ENCODE data around the gene NAGLU. TPM values are rescaled to one million over a fixed set of nuclear protein-coding genes. Genes with fewer than 3 reads are reported as not detected.

Gene NAGLU
- total and polyA plus RNA-seq, 2 of the 13 experiments (the other 11 are each of a cell fraction or from before 2014, with no cell fraction given), result 28.2 to 40.1 TPM

GRCh38 chr17:42554250-42555121, 18.4 kb downstream of the NAGLU start (continued):
- TF ChIP-seq, protein P1, sequence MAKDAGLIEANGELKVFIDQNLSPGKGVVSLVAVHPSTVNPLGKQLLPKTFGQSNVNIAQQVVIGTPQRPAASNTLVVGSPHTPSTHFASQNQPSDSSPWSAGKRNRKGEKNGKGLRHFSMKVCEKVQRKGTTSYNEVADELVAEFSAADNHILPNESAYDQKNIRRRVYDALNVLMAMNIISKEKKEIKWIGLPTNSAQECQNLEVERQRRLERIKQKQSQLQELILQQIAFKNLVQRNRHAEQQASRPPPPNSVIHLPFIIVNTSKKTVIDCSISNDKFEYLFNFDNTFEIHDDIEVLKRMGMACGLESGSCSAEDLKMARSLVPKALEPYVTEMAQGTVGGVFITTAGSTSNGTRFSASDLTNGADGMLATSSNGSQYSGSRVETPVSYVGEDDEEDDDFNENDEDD (CRISPR knock-in tag; IDR thresholded peaks at IDR 0.05; ENCODE audit: borderline replicate concordance), result peak; percentile 88; the same call in 1 of the 2 replicates
- TF ChIP-seq SYNCRIP (IDR thresholded peaks at IDR 0.05; ENCODE audit: insufficient read depth, low read depth, low read length) (no peak), DR1 (CRISPR knock-in tag; IDR thresholded peaks at IDR 0.05) (peak; percentile 91), ATF1 (CRISPR knock-in tag; IDR thresholded peaks at IDR 0.05) (peak; percentile 89), ZNF430 (CRISPR knock-in tag; IDR thresholded peaks at IDR 0.05) (peak; percentile 92), CEBPG (CRISPR knock-in tag; IDR thresholded peaks at IDR 0.05) (peak; percentile 46), ZNF761 (CRISPR knock-in tag; conservative IDR thresholded peaks at IDR 0.05) (peak; percentile 77; the same call in 1 of the 2 replicates), TFDP2 (CRISPR knock-in tag; IDR thresholded peaks at IDR 0.05) (peak; percentile 87), ZNF766 (CRISPR knock-in tag; IDR thresholded peaks at IDR 0.05; ENCODE audit: borderline replicate concordance) (peak; percentile 85), NKX3-1 (CRISPR knock-in tag; IDR thresholded peaks at IDR 0.05) (peak; percentile 71), SCMH1 (CRISPR knock-in tag; IDR thresholded peaks at IDR 0.05; ENCODE audit: borderline replicate concordance) (no peak), SRF (IDR thresholded peaks at IDR 0.05; ENCODE audit: low read depth, low read length) (no peak), ZBTB43 (CRISPR knock-in tag; conservative IDR thresholded peaks at IDR 0.05) (peak; percentile 73; the same call in 1 of the 2 replicates), ZNF644 (CRISPR knock-in tag; IDR thresholded peaks at IDR 0.05; ENCODE audit: low read depth) (no peak), FOSL1 (CRISPR knock-in tag; IDR thresholded peaks at IDR 0.05; ENCODE audit: borderline replicate concordance) (peak; percentile 12; the same call in 1 of the 2 replicates), PHF20 (CRISPR knock-in tag; IDR thresholded peaks at IDR 0.05) (peak; percentile 96), ZNF44 (CRISPR knock-in tag; IDR thresholded peaks at IDR 0.05) (no peak; the same call in 1 of the 2 replicates)
- TF ChIP-seq, protein P2, sequence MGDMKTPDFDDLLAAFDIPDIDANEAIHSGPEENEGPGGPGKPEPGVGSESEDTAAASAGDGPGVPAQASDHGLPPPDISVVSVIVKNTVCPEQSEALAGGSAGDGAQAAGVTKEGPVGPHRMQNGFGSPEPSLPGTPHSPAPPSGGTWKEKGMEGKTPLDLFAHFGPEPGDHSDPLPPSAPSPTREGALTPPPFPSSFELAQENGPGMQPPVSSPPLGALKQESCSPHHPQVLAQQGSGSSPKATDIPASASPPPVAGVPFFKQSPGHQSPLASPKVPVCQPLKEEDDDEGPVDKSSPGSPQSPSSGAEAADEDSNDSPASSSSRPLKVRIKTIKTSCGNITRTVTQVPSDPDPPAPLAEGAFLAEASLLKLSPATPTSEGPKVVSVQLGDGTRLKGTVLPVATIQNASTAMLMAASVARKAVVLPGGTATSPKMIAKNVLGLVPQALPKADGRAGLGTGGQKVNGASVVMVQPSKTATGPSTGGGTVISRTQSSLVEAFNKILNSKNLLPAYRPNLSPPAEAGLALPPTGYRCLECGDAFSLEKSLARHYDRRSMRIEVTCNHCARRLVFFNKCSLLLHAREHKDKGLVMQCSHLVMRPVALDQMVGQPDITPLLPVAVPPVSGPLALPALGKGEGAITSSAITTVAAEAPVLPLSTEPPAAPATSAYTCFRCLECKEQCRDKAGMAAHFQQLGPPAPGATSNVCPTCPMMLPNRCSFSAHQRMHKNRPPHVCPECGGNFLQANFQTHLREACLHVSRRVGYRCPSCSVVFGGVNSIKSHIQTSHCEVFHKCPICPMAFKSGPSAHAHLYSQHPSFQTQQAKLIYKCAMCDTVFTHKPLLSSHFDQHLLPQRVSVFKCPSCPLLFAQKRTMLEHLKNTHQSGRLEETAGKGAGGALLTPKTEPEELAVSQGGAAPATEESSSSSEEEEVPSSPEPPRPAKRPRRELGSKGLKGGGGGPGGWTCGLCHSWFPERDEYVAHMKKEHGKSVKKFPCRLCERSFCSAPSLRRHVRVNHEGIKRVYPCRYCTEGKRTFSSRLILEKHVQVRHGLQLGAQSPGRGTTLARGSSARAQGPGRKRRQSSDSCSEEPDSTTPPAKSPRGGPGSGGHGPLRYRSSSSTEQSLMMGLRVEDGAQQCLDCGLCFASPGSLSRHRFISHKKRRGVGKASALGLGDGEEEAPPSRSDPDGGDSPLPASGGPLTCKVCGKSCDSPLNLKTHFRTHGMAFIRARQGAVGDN (CRISPR knock-in tag; IDR thresholded peaks at IDR 0.05), result peak; percentile 99
- TF ChIP-seq, protein P3, sequence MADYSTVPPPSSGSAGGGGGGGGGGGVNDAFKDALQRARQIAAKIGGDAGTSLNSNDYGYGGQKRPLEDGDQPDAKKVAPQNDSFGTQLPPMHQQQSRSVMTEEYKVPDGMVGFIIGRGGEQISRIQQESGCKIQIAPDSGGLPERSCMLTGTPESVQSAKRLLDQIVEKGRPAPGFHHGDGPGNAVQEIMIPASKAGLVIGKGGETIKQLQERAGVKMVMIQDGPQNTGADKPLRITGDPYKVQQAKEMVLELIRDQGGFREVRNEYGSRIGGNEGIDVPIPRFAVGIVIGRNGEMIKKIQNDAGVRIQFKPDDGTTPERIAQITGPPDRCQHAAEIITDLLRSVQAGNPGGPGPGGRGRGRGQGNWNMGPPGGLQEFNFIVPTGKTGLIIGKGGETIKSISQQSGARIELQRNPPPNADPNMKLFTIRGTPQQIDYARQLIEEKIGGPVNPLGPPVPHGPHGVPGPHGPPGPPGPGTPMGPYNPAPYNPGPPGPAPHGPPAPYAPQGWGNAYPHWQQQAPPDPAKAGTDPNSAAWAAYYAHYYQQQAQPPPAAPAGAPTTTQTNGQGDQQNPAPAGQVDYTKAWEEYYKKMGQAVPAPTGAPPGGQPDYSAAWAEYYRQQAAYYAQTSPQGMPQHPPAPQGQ (CRISPR knock-in tag; IDR thresholded peaks at IDR 0.05; ENCODE audit: borderline replicate concordance), result no peak

All from HepG2 (cell line).